ENCODE data around the gene SIX3. TPM values are rescaled to one million over a fixed set of nuclear protein-coding genes. Genes with fewer than 3 reads are reported as not detected.

Gene SIX3
- total RNA-seq, 1 donor from 2014 or later: not detected

DNA sequence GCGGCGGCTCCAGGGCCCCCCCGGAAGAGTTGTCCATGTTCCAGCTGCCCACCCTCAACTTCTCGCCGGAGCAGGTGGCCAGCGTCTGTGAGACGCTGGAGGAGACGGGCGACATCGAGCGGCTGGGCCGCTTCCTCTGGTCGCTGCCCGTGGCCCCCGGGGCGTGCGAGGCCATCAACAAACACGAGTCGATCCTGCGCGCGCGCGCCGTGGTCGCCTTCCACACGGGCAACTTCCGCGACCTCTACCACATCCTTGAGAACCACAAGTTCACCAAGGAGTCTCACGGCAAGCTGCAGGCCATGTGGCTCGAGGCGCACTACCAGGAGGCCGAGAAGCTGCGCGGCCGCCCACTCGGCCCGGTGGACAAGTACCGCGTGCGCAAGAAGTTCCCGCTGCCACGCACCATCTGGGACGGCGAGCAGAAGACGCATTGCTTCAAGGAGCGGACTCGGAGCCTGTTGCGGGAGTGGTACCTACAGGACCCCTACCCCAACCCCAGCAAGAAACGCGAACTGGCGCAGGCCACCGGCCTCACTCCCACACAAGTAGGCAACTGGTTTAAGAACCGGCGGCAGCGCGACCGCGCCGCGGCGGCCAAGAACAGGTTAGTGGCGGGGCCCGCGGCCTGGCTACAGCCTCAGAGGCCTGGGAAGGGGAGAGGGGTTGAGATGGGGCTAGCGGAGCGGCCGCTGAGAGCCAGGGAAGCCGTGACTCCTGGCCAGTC lies 965 bp downstream of the SIX3 start:
- no peak for DNase-seq (ENCODE audit: extremely low read depth, low read depth, low spot score)

DNA sequence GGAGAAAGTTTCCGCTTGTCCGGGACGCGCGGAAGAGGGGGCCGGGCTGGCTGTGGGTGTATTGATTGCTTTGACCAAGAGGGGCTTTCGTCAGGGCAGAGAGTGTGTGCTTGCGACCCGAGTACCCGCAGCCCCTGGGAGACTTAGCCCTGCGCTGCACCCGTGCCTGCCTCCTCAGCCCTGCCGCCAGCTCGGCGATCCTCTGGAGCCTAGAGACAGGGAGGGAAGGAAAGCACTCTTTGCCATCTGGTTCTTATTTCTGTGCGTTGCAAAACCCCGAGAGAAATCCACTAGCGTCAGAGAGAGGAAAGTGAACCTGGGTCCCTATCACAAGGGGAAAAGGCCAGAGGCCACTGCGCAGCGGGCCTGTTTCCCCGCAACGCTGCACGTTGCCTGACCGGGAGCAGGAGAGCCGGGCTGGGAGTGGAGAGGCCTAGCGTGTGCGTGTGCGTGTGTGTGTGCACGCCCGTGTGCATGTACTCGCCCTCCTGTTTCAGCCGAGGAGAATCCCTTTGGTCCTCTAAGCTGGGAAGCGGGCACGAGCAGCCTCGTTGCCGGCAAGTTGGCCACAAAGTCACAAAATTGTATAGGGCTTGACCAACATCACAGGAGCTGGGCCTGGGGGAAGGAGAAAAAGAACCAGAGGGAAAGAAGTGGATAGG lies 1.7 kb downstream of the SIX3 start:
- DNase-seq (ENCODE audit: extremely low read depth, low read depth, low spot score): no peak

DNA sequence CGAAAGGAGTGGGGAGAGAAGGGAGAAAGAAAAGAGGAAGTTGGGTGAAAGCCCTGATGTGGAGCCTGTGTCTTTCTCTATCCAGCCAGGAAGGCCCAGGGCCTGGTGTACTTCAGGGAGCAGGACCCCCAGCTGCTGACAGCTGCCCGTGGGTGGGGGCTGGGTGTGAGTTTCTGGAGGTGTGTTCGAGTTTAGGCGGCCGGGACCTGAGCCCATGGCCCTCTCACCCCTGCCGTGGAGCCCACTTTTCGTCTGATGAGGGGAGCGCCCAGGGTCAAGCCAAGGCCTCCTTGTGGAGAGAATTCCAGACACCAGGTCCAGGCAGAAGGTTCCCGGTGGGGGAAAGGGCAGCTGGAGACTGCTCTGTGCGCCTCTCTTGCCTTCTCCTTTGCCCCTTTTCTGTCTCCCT lies 2.2 kb downstream of the SIX3 start:
- no peak for DNase-seq (ENCODE audit: extremely low read depth, low read depth, low spot score)

- DNase-seq (ENCODE audit: extremely low read depth, low read depth, low spot score): no peak
Observed at GRCh38 chr2:44944102-44944951, 2.8 kb downstream of the SIX3 start.

DNA sequence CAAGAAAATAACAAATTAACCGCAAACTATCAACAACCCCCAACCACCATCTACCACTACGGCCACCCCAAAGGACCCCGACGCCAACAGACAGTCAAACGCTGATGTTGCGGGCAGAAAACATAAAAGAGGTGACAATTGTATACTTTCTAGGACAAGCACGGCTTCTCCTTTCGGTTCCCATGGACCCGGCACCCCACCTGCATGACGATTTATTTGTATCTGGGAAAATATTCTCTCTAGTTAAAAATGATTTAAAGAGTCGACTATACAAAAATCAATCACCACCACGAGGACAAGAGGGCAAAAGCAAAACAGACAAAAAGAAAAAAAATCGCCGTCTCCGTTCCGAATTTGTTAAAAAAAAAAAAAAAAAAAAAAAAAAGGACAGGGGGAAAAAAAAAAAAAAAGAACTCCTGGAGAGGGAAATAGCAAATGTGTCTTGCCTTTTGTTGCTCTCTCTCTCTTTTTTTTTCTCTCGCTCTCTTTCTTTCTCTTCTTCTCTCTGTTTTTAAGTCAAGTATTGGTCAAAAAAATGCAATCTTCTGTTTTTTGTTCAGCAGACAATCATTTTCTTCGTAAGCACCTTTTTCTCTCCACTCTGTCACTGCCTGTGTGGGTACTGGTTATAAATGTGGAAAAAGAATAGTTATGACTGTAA lies 3.6 kb downstream of the SIX3 start:
- DNase-seq (ENCODE audit: extremely low read depth, low read depth, low spot score): no peak

DNA sequence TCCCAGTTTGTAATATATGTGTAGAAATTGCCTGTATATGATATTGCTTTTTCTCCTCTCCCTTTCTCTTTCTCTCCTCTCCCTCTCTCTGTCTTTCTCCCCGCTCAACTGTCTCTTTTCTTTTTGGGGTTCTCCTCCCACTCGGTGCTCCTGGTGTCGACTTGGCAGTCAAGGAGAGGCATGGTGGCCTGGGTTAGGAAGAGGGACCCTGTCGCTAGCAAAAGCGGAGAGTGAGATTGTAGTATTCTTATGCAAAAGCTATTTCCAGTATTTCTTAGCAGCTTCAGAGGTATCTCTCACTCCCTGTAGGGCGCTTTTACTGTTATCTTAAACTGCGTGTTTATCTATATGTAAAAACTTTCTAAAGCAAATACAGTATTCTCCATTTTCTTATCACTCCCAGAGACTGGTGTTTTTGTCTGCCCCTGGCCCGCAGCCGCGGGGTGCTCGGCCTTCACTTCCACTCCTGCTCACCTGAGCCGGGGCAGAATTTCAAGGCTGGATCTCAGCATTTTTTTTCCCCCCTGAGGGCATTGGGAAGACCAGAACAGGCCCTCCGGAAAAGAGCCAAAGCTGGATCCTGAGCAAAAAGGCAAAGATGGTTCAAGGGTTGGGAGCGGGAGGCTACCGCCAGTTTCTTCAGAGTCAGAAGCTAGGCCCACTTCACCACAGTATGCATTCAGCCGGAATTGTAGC lies 4.3 kb downstream of the SIX3 start:
- no peak for DNase-seq (ENCODE audit: extremely low read depth, low read depth, low spot score)

- no peak for DNase-seq (ENCODE audit: extremely low read depth, low read depth, low spot score)
Observed at GRCh38 chr2:44946372-44947027, 5.0 kb downstream of the SIX3 start.

GRCh38 chr2:44947028-44947375 lies 5.5 kb downstream of the SIX3 start:
- DNase-seq (ENCODE audit: extremely low read depth, low read depth, low spot score): no peak

DNA sequence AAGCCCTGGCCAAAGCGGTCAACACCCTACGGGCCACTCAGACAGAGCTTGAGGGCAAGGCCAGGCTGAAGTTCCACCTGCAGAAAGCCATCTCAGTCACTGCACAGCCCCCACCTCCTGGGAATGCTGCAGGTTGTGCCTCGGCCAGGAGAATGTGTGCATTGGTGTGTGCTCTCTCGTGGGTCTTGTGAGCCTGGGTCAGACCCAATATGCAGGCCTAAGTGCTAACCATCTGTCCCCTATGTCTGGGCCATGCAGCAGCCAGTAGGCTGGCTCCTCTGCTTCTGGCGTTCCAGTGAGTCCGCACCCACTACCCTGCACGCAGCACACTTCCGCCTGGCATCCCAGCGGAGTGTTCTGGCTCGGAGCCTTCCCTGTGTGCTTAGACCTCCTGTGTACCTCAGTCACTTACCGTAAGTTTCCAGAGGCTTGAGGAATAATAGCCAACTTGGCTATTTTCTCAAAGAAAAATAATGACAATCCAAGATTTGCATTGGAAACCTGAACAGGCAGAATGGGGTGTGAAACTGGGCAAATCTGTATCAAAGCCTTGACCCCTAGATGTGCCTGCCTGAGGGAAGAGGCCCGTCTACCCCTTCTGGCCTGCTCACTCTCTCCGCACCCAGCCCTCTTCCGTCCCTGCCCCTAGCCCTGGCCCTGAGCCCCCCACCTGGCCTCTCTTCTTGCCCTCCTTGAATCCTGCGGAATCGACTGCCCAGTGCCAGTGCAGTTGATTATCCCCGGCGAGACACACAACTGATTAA lies 7.2 kb downstream of the SIX3 start:
- no peak for DNase-seq (ENCODE audit: extremely low read depth, low read depth, low spot score)

GRCh38 chr2:44949329-44950151 lies 8.0 kb downstream of the SIX3 start:
- DNase-seq (ENCODE audit: extremely low read depth, low read depth, low spot score): no peak

GRCh38 chr2:44950646-44951045 lies 9.1 kb downstream of the SIX3 start:
- DNase-seq (ENCODE audit: extremely low read depth, low read depth, low spot score): no peak

DNA sequence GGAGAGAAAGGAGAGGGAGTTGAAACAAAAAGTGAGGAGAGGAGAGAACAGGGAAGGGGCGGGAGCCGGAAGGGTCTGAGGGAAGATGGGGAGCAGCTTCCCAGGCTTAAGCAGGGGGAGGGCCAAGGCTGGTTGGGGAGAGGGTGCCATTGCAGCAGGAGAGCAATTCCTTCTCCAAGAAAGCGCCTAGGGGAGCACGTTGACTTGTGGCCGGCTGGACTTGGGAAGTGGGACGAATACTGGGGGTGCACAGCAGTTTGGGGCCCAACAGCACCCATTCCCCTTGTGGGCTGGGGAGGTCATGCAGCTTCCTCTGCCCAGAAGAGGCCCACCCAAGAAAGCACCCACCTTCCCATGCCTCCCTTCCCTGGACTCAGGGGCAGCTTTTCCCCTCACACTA lies 9.6 kb downstream of the SIX3 start:
- DNase-seq (ENCODE audit: extremely low read depth, low read depth, low spot score): no peak

DNA sequence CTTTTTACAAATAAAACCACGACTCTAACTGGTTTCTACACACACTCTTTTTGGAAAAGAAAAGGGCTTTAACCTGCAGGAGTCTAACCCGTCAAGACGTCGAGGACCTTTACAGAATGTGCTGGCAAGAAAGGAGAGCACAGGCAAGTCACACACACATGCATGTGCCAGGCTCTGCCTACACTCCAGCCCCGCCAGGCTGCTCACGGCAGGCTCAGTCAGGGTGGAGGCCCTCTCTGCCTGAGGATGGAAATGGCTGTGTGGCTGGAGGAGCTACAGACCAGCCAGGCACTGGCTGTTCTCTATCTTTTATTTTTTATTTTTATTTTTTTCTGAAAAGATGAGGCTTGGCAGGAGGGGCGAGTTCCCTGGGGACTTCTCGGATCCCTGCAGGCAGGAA lies 10.2 kb downstream of the SIX3 start:
- no peak for DNase-seq (ENCODE audit: extremely low read depth, low read depth, low spot score)

DNA sequence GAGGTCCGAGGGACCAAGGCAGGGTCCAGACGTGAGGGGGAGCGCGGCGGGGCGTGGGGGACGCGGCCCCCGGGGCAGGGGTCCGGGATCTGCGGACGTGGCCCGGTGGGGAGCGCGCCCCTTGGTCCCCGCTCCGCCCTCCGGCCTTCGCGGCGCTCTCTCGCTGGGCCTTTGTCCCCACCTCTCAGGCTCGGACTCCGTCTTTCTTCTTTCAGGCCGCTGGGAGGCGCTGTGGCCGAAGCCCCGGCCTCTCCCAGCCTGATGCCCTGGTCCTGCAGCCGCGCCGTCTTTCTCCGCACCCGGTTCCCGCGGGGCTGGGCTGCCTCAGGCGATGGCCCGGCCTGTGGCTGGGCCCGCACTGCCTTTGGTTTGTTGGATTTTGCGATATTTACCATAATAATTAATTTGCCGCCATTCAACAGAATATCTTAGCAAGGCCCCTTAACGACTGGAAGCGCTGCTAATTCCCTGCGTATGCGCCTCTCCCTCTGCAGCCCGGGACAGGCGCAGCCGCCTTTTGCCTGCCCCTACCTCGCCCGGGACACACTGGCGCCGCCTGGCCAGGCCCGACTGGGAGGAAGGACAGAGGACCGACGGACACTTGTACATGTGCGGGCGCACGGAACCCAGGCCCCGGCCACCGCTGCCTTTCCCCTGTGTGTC lies 10.8 kb downstream of the SIX3 start:
- DNase-seq (ENCODE audit: extremely low read depth, low read depth, low spot score): no peak

GRCh38 chr2:44952806-44953498 lies 11.4 kb downstream of the SIX3 start:
- no peak for DNase-seq (ENCODE audit: extremely low read depth, low read depth, low spot score)

- DNase-seq (ENCODE audit: extremely low read depth, low read depth, low spot score): no peak
Observed at GRCh38 chr2:44953499-44953883, 12.0 kb downstream of the SIX3 start.

DNA sequence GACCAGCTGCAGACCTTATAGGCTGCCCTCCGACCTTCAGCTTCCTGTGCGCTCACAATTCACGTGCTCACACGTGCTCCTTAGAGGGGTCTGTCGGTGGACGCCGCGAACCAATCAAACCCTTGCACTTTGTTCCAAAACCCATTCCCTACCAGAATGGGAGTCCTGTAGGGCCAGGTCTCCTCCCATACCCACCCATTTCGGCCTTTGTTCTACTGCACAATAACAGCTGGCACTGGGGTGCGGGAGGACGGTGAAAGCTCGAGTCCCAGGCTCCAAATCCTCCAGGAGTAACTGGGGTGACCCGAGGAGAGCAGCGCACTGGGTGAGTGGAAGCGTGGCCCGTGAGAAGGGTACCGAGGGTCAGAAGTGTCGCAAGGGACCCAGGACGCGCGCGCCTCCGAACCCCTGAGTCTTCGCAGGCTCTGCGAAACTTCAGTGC lies 13.0 kb downstream of the SIX3 start:
- no peak for DNase-seq (ENCODE audit: extremely low read depth, low read depth, low spot score)

Data from glomerular endothelial cell (primary cell).